IMR-90 (cell line): ENCODE measurements around the gene MIEN1.

Source experiments
- CEBPB ChIP-seq: IDR thresholded peaks from 2 replicates; pipeline ENCODE4 v1.6.1; 2012; ENCODE audit warnings: low read depth, low read length, improper control_type of control experiment
- FOS ChIP-seq: fragments of 150-350 bp; IDR thresholded peaks from 2 replicates; pipeline ENCODE4 v1.6.1; 2016; ENCODE audit warnings: low read depth, low read length
- POLR2A ChIP-seq: IDR thresholded peaks from 2 replicates; pipeline ENCODE4 v1.6.1; 2012; ENCODE audit warnings: mild to moderate bottlenecking, low read depth, low read length
- RCOR1 ChIP-seq: IDR thresholded peaks from 2 replicates; pipeline ENCODE4 v1.6.1; 2012; ENCODE audit warnings: mild to moderate bottlenecking, low read length, improper control_type of control experiment; ENCODE audit not compliant: insufficient replicate concordance
- RFX5 ChIP-seq: IDR thresholded peaks from 2 replicates; pipeline ENCODE4 v1.8.0; 2012; ENCODE audit warnings: low read depth, mild to moderate bottlenecking, low read length, moderate library complexity
- SMC3 ChIP-seq: fragments of 150-350 bp; IDR thresholded peaks from 2 replicates; pipeline ENCODE4 v1.6.1; 2016; ENCODE audit warnings: low read depth, mild to moderate bottlenecking, antibody characterized with exemption, low read length, moderate library complexity
- TF ChIP-seq, protein P1 (sequence below): conservative IDR thresholded peaks from 2 replicates; pipeline ENCODE4 v1.5.1; 2012; ENCODE audit warnings: mild to moderate bottlenecking, low read depth, low read length, improper control_type of control experiment

DNA sequence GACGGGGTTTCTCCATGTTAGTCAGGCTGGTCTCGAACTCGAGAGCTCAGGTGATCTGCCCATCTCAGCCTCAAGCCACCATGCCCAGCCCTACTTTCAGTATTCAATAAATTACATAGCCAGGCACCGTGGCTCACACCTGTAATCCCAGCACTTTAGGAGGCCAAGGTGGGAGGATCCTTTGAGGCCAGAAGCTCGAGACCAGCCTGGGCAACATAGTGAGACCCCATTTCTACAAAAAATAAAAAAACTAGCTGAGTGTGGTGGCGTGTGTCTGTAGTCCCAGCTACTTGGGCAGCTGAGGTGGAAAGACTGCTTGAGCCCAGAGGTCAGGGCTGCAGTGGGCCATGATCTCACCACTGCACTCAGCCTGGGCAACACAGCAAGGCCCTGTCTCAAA lies 8.2 kb downstream of the MIEN1 start:
- TF ChIP-seq, protein P1, sequence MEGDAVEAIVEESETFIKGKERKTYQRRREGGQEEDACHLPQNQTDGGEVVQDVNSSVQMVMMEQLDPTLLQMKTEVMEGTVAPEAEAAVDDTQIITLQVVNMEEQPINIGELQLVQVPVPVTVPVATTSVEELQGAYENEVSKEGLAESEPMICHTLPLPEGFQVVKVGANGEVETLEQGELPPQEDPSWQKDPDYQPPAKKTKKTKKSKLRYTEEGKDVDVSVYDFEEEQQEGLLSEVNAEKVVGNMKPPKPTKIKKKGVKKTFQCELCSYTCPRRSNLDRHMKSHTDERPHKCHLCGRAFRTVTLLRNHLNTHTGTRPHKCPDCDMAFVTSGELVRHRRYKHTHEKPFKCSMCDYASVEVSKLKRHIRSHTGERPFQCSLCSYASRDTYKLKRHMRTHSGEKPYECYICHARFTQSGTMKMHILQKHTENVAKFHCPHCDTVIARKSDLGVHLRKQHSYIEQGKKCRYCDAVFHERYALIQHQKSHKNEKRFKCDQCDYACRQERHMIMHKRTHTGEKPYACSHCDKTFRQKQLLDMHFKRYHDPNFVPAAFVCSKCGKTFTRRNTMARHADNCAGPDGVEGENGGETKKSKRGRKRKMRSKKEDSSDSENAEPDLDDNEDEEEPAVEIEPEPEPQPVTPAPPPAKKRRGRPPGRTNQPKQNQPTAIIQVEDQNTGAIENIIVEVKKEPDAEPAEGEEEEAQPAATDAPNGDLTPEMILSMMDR: no peak
- TF ChIP-seq SMC3 (no peak), CEBPB (no peak), FOS (no peak), POLR2A (no peak), RCOR1 (no peak), RFX5 (no peak)
